RWPE1 (cell line): ENCODE results near the gene GRAMD2B.

ENCODE experiments used
- CTCF ChIA-PET: fragments of 350-600 bp; sonication (Branson Sonifier 250); formaldehyde crosslinking; extraction: SDS; loops from one replicate; lab custom pipeline; 2021; lab: Yijun Ruan, JAX
- POLR2A ChIA-PET: fragments of 400-600 bp; formaldehyde crosslinking; extraction: SDS; loops from one replicate; lab custom pipeline; 2020; ENCODE audit warnings: antibody characterized with exemption; ENCODE audit not compliant: low non-redundant PET; lab: Yijun Ruan, JAX
- DNase-seq: peaks from one replicate; pipeline ENCODE4 v3.0.0; 2012; ENCODE audit warnings: low spot score
- H3K27ac ChIP-seq: fragments of 450-650 bp; 2 replicates; pipeline ENCODE4 v1.5.1; 2017
- TF ChIP-seq, protein P1 (sequence below): fragments of 450-650 bp; conservative IDR thresholded peaks from 2 replicates; pipeline ENCODE4 v1.5.1; 2017; ENCODE audit warnings: low read depth, mild to moderate bottlenecking

Gene GRAMD2B

DNA sequence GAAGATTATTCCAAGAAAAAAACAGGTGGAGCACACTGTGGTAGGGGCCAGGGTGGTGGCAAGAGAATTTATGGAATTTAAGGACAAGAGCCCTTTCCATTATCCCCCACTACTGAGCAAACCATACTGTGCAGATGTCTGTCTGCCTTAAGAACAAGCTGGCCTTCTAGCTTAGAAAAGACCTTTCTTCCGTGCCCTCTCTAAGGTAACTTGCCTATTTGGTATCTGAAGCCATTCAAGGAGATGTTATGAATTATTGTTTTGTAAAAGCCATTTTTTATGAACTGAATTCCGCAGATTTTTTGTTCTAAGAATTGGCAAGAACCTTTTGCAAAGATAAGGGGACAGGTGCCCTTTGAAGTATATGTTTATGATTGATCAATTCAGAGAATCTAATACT, 20.9 kb downstream of the GRAMD2B start:
- H3K27ac ChIP-seq: no peak overlapping the region
- no peak for DNase-seq
- ChIA-PET CTCF (interaction anchor here (1.3 kb wide), 1 partner anchor 11 kb away, joined by 3 read pairs; no protein-coding TSS in a partner anchor), POLR2A (no interaction called here)
- TF ChIP-seq, protein P1, sequence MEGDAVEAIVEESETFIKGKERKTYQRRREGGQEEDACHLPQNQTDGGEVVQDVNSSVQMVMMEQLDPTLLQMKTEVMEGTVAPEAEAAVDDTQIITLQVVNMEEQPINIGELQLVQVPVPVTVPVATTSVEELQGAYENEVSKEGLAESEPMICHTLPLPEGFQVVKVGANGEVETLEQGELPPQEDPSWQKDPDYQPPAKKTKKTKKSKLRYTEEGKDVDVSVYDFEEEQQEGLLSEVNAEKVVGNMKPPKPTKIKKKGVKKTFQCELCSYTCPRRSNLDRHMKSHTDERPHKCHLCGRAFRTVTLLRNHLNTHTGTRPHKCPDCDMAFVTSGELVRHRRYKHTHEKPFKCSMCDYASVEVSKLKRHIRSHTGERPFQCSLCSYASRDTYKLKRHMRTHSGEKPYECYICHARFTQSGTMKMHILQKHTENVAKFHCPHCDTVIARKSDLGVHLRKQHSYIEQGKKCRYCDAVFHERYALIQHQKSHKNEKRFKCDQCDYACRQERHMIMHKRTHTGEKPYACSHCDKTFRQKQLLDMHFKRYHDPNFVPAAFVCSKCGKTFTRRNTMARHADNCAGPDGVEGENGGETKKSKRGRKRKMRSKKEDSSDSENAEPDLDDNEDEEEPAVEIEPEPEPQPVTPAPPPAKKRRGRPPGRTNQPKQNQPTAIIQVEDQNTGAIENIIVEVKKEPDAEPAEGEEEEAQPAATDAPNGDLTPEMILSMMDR: no peak

DNA sequence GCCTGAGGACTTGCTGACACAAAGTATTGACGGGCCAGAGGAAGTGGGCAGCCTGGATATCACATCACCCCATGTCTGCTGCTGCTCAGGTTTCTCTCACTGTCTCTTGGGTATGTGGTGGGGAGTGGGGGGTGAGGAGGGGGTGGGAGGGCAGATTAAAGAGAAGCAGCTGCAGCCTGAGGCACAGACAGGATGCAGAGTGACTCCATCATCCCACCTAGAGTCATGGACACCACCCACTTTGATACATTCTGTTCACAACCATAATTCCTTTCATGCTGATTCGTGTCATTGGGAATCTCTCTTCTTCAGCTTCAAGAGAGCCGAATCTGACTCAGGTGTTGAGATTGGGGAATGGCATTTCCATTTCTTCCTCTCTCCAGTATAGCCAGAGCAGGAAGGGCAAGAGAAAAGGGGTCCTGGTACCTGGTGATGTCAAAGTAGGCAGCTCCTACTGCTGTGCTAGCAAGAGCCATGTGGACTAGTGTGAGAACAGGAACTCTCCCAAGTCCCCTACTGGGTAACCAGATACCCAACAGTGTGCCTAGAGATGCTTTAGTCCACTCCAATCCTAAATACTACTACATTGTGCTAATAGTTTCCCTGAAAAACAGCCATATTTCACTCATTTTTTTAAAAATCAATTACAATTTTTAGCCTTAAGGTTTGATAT, 22.4 kb downstream of the GRAMD2B start:
- ChIA-PET POLR2A (interaction anchor here (1.5 kb wide), 1 partner anchor 23 kb away, joined by 4 read pairs; the partner anchor contains the start of gene GRAMD2B), CTCF (interaction anchor here (0.6 to 0.7 kb wide), 2 partner anchors 1420 to 1553 kb away, joined by 3 read pairs; no protein-coding TSS in a partner anchor)
- no peak for DNase-seq
- TF ChIP-seq, protein P1: no peak
- H3K27ac ChIP-seq: no peak overlapping the region

DNA sequence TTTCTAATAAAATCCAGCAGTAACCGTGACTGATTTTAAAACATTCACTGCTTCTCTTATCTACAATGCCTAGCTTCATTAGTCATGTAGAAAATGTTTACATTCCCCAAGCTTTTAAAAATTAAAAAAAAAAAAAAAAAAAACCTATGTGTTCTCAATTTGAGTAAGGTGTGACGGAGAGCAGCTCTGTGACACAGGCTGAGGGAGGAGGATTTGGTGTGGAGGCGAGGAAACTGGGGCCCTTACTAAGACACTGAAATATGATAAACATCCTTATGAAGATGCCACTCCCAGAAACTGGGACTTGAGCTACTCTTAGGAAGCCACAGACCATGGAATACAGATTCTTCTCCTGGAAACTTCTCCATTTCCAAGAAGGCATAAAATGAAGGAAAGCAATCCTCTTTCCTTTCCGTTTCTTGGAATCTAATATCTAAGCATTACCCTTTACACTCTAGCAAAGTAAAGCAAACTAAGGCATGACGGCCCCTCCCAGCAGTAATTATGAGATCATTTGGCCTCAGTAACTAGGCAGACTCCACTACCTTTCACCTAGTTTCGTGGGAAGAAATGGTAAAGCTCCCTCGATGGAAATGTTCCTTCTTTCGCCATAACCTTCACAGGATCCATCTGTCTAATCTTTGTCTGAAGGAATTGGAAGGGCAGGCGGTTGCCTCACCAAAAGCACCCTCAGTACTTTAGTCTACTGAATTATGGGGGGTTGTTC, 23.5 kb downstream of the GRAMD2B start:
- H3K27ac ChIP-seq: peak overlapping the region; percentile 63
- ChIA-PET POLR2A (interaction anchor here (1.5 kb wide), 1 partner anchor 24 kb away, joined by 4 read pairs; the partner anchor contains the start of gene GRAMD2B), CTCF (interaction anchor here (0.6 kb wide), 2 partner anchors 76 to 1422 kb away, joined by 3 read pairs; no protein-coding TSS in a partner anchor)
- DNase-seq: peak; percentile 90
- TF ChIP-seq, protein P1: no peak

DNA sequence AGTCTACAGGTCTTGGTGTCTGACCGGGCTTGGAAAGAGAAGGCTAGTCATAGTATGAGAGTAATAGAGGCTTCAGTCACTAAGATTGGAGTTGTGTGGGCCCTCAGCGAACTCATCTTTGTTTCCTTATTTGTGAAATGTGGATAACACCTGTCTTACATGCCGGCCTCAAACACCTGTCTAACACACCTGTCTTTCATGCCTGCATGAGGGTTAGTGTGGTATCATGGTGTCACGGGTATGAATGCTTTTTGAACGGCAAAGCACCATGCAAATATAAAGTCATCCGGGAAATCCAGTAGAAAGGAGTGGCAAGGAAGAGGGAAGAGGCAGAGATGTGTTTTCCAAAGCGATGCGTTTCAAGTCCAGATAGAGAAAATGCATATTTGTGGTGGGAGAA, 25.5 kb downstream of the GRAMD2B start:
- no peak for DNase-seq
- CTCF ChIA-PET: interaction anchor here (0.6 to 0.8 kb wide), 2 partner anchors 11 to 83 kb away, joined by 4 read pairs; no protein-coding TSS in a partner anchor
- POLR2A ChIA-PET: no interaction called here
- no peak overlapping the region for H3K27ac ChIP-seq
- TF ChIP-seq, protein P1: no peak

DNA sequence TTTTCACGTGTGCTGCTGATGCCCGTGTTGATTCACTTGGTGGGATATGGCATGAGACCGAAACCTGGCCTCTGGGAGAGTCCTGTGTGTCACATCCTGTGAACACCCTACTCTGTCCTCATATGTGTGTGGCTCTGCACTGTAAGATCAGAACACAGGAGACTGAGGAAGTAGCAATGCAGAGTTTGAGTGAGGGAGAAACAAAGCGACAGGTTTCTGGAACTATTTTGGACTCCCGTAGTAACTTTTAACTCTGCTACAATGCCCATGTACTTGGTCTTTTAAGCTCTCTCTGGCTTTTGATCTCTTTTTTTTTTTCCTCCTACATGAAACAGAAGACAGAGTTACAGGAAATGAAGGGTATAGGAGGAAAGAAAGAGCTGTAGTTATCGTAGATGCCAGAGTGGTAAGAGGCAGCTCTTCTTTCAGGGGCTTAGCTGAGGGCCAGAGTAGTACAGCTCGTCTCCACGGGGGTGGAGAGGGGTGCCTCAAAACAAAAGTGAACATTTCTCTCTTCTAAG, 26.6 kb downstream of the GRAMD2B start:
- no peak overlapping the region for H3K27ac ChIP-seq
- ChIA-PET CTCF (interaction anchor here (0.6 to 1.0 kb wide), 2 partner anchors 12 to 1636 kb away, joined by 3 to 10 read pairs; no protein-coding TSS in a partner anchor), POLR2A (no interaction called here)
- DNase-seq: peak; percentile 64
- TF ChIP-seq, protein P1: no peak

DNA sequence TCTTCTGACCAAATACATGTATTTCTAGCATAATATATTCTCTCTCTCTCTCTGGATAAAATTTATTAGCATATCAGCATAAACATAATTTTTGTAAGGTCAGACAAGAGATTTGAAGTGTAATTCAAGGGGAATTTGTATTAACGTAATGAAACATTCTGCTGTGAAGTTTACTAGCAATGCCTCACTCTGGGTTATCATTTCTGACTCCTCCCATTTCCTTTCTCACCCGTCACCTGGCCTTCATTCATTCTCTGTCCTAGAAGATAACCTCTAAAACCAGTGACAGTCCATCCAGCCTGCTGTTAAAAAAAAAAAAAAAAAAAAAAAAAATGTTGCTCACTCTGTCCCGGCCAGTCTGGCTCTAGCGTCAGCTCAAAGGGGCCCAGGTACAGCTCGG, 27.1 kb downstream of the GRAMD2B start:
- no peak for DNase-seq
- CTCF ChIA-PET: interaction anchor here (0.6 kb wide), 1 partner anchor 1636 kb away, joined by 3 read pairs; no protein-coding TSS in a partner anchor
- H3K27ac ChIP-seq: no peak overlapping the region
- POLR2A ChIA-PET: no interaction called here
- TF ChIP-seq, protein P1: no peak
